HepG2 (cell line): ENCODE data around the gene NOP56. TPM values are rescaled to one million over a fixed set of nuclear protein-coding genes. Genes with fewer than 3 reads are reported as not detected.

ENCODE experiments used
- FOXO1 ChIP-seq: sonication (generic); formaldehyde crosslinking; IDR thresholded peaks from 2 replicates; pipeline ENCODE4 v1.4.0; 2020; ENCODE audit warnings: missing genetic modification reagents
- HNRNPLL ChIP-seq: fragments of 200-400 bp; formaldehyde crosslinking; IDR thresholded peaks from 2 replicates; pipeline ENCODE4 v1.6.1; 2017; ENCODE audit warnings: mild to moderate bottlenecking, low read depth, low read length; ENCODE audit not compliant: poor library complexity, severe bottlenecking
- JUND ChIP-seq: sonication (generic); formaldehyde crosslinking; IDR thresholded peaks from 2 replicates; pipeline ENCODE4 v1.8.0; 2022; ENCODE audit warnings: mild to moderate bottlenecking, missing genetic modification reagents
- NFYC ChIP-seq: IDR thresholded peaks from 2 replicates; pipeline ENCODE4 v1.6.1; 2016; ENCODE audit warnings: missing genetic modification reagents, missing compliant biosample characterization
- SOX5 ChIP-seq: IDR thresholded peaks from 2 replicates; pipeline ENCODE4 v1.6.1; 2016; ENCODE audit warnings: borderline replicate concordance
- TBX3 ChIP-seq: fragments of 450-650 bp; IDR thresholded peaks from 2 replicates; pipeline ENCODE4 v1.6.1; 2017; ENCODE audit warnings: antibody characterized with exemption, mild to moderate bottlenecking, inconsistent platforms, borderline replicate concordance
- ZC3H13 ChIP-seq: sonication (generic); formaldehyde crosslinking; IDR thresholded peaks from 2 replicates; pipeline ENCODE4 v1.8.1; 2023; ENCODE audit warnings: mild to moderate bottlenecking, missing genetic modification reagents, moderate library complexity
- ZNF557 ChIP-seq: sonication (generic); formaldehyde crosslinking; IDR thresholded peaks from 2 replicates; pipeline ENCODE4 v1.4.0; 2020; ENCODE audit warnings: missing genetic modification reagents
- ZNF768 ChIP-seq: sonication (generic); formaldehyde crosslinking; IDR thresholded peaks from 2 replicates; pipeline ENCODE4 v1.4.0; 2020; ENCODE audit warnings: missing genetic modification reagents
- polyA plus RNA-seq, 8 experiments: library from polyadenylated mRNA; depleted of rRNA in 3 of 8; stranded (reverse) in 7 of 8; unstranded in 1 of 8; fragments of >200 nt; fragmentation: Illumina TruSeq in 4 of 8; extraction: Trizol in 4 of 8; gene quantifications; 2 replicates each; pipeline versions ENCODE4 v1.2.1 to v1.2.3, GENCODE V29; 2011 to 2016; ENCODE audit warnings: low read depth in 4 of 8, missing spikeins in 1 of 8, mixed read lengths in 1 of 8; ENCODE audit not compliant: insufficient read depth in 1 of 8
- total RNA-seq, 5 experiments: library from RNA; depleted of rRNA; stranded (reverse); fragments of >200 nt; fragmentation: Illumina TruSeq; extraction: Trizol; gene quantifications; 2 replicates each; pipeline ENCODE4 v1.2.3, GENCODE V29; 2016; ENCODE audit warnings: low read depth in 1 of 5
- TF ChIP-seq, protein P1 (sequence below): sonication (generic); formaldehyde crosslinking; IDR thresholded peaks from 2 replicates; pipeline ENCODE4 v1.9.0; 2021; ENCODE audit warnings: mild to moderate bottlenecking, missing genetic modification reagents
- TF ChIP-seq, protein P2 (sequence below): sonication (generic); formaldehyde crosslinking; IDR thresholded peaks from 2 replicates; pipeline ENCODE4 v1.4.0; 2020; ENCODE audit warnings: missing genetic modification reagents, borderline replicate concordance
- TF ChIP-seq, protein P3 (sequence below), 2 experiments: sonication (generic) in 1 of 2; formaldehyde crosslinking in 1 of 2; IDR thresholded peaks; 2 replicates each; pipeline versions ENCODE4 v1.4.0 to v1.6.1; 2016 to 2020; ENCODE audit warnings: borderline replicate concordance in 1 of 2, low read depth in 1 of 2, mild to moderate bottlenecking in 1 of 2, missing genetic modification reagents in 1 of 2

NOP56 gene
- total and polyA plus RNA-seq, 2 of the 13 experiments (the other 11 are each of a cell fraction or from before 2014, with no cell fraction given) = 369 to 1,116 TPM

DNA sequence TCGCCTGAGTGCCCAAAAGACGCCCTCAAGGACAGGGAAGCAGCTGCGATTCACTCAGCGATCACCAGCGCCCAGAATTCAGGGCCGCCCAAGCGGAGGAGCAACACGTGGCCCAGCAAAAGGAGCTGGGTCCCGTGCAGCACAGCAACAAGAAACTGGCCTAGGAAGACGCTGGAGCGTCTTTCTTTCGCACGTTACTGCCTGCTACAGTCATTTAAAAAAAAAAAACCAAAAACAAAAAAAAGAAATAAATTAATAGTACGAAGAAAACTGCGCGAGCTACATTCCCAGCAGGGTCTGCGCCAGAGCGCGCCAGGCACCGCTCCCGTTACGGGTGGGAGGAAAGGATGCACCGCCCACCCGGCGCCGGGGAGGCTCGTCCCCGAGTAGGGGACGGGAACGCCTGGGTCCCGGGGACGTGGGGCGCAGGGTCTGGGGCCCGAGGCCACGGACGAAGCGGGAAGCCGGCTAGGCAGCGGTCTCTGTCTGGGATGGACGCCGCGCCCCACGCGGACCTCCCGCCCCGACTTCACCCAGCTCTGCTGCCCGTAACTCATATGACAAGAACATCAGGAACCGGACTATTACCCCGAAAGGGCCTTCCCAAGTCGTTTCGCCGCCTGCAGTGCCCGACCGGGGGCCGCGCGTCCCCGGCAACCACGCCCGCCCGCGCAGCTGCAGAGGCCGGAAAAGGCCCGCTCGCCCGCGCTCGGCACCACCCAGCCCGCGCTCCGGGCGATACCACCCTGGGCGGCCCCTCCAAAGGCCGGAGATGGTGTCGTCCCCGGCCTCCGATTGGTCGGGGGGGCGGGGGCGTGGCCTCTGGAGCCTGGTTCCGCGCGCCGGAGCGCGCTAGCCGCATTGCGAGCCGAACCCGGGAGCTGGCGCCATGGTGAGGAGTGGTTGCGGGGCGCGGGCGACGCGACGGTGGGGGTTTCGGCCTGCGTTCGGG is at the start of gene NOP56 (continued):
- TF ChIP-seq, protein P1, sequence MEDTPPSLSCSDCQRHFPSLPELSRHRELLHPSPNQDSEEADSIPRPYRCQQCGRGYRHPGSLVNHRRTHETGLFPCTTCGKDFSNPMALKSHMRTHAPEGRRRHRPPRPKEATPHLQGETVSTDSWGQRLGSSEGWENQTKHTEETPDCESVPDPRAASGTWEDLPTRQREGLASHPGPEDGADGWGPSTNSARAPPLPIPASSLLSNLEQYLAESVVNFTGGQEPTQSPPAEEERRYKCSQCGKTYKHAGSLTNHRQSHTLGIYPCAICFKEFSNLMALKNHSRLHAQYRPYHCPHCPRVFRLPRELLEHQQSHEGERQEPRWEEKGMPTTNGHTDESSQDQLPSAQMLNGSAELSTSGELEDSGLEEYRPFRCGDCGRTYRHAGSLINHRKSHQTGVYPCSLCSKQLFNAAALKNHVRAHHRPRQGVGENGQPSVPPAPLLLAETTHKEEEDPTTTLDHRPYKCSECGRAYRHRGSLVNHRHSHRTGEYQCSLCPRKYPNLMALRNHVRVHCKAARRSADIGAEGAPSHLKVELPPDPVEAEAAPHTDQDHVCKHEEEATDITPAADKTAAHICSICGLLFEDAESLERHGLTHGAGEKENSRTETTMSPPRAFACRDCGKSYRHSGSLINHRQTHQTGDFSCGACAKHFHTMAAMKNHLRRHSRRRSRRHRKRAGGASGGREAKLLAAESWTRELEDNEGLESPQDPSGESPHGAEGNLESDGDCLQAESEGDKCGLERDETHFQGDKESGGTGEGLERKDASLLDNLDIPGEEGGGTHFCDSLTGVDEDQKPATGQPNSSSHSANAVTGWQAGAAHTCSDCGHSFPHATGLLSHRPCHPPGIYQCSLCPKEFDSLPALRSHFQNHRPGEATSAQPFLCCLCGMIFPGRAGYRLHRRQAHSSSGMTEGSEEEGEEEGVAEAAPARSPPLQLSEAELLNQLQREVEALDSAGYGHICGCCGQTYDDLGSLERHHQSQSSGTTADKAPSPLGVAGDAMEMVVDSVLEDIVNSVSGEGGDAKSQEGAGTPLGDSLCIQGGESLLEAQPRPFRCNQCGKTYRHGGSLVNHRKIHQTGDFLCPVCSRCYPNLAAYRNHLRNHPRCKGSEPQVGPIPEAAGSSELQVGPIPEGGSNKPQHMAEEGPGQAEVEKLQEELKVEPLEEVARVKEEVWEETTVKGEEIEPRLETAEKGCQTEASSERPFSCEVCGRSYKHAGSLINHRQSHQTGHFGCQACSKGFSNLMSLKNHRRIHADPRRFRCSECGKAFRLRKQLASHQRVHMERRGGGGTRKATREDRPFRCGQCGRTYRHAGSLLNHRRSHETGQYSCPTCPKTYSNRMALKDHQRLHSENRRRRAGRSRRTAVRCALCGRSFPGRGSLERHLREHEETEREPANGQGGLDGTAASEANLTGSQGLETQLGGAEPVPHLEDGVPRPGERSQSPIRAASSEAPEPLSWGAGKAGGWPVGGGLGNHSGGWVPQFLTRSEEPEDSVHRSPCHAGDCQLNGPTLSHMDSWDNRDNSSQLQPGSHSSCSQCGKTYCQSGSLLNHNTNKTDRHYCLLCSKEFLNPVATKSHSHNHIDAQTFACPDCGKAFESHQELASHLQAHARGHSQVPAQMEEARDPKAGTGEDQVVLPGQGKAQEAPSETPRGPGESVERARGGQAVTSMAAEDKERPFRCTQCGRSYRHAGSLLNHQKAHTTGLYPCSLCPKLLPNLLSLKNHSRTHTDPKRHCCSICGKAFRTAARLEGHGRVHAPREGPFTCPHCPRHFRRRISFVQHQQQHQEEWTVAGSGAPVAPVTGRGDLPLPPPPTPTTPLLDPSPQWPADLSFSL = peak; percentile 54; the same call in 1 of the 2 replicates
- TF ChIP-seq ZNF768 (CRISPR knock-in tag) (peak; percentile 81), ZC3H13 (CRISPR knock-in tag) (peak; percentile 98), SOX5 (no peak), JUND (CRISPR knock-in tag) (0 out of 2 replicates have a peak, but pooled peaks have one; percentile 36), ZNF557 (CRISPR knock-in tag) (no peak; the same call in none of the 2 replicates), FOXO1 (CRISPR knock-in tag) (no peak), NFYC (CRISPR knock-in tag) (peak; percentile 87), HNRNPLL (peak; percentile 86), TBX3 (no peak)
- TF ChIP-seq, protein P2, sequence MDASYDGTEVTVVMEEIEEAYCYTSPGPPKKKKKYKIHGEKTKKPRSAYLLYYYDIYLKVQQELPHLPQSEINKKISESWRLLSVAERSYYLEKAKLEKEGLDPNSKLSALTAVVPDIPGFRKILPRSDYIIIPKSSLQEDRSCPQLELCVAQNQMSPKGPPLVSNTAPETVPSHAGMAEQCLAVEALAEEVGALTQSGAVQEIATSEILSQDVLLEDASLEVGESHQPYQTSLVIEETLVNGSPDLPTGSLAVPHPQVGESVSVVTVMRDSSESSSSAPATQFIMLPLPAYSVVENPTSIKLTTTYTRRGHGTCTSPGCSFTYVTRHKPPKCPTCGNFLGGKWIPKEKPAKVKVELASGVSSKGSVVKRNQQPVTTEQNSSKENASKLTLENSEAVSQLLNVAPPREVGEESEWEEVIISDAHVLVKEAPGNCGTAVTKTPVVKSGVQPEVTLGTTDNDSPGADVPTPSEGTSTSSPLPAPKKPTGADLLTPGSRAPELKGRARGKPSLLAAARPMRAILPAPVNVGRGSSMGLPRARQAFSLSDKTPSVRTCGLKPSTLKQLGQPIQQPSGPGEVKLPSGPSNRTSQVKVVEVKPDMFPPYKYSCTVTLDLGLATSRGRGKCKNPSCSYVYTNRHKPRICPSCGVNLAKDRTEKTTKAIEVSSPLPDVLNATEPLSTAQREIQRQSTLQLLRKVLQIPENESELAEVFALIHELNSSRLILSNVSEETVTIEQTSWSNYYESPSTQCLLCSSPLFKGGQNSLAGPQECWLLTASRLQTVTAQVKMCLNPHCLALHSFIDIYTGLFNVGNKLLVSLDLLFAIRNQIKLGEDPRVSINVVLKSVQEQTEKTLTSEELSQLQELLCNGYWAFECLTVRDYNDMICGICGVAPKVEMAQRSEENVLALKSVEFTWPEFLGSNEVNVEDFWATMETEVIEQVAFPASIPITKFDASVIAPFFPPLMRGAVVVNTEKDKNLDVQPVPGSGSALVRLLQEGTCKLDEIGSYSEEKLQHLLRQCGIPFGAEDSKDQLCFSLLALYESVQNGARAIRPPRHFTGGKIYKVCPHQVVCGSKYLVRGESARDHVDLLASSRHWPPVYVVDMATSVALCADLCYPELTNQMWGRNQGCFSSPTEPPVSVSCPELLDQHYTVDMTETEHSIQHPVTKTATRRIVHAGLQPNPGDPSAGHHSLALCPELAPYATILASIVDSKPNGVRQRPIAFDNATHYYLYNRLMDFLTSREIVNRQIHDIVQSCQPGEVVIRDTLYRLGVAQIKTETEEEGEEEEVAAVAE (CRISPR knock-in tag) = peak; percentile 75; the same call in 1 of the 2 replicates
- TF ChIP-seq, protein P3, sequence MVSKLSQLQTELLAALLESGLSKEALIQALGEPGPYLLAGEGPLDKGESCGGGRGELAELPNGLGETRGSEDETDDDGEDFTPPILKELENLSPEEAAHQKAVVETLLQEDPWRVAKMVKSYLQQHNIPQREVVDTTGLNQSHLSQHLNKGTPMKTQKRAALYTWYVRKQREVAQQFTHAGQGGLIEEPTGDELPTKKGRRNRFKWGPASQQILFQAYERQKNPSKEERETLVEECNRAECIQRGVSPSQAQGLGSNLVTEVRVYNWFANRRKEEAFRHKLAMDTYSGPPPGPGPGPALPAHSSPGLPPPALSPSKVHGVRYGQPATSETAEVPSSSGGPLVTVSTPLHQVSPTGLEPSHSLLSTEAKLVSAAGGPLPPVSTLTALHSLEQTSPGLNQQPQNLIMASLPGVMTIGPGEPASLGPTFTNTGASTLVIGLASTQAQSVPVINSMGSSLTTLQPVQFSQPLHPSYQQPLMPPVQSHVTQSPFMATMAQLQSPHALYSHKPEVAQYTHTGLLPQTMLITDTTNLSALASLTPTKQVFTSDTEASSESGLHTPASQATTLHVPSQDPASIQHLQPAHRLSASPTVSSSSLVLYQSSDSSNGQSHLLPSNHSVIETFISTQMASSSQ (IDR thresholded peaks at IDR 0.05; ENCODE audit: low read depth) = no peak
- TF ChIP-seq, protein P3 (CRISPR knock-in tag; IDR thresholded peaks at IDR 0.05; ENCODE audit: borderline replicate concordance) = peak; percentile 87; the same call in 1 of the 2 replicates
